Uterus (tissue), 4 donors: ENCODE results near the gene FAM3D. TPM values are rescaled to one million over a fixed set of nuclear protein-coding genes. Genes with fewer than 3 reads are reported as not detected.

ENCODE experiments used
- DNase-seq, 2 donors: peaks; one replicate each; pipeline ENCODE4 v3.0.0-alpha.2; 2019 to 2020
- H3K27ac ChIP-seq, 2 donors: fragments of 200-600 bp; sonication (generic); 1 replicate in 1 of 2; 2 replicates in 1 of 2; pipeline ENCODE4 v1.5.1; 2016 to 2018
- H3K27me3 ChIP-seq, 2 donors: fragments of 200-600 bp; sonication (generic); one replicate each; pipeline ENCODE4 v1.5.1; 2018 to 2019; ENCODE audit warnings: control low read depth in 1 of 2
- H3K36me3 ChIP-seq, 2 donors: fragments of 200-600 bp; sonication (generic); one replicate each; pipeline ENCODE4 v1.5.1; 2019; ENCODE audit warnings: control low read depth in 1 of 2
- H3K4me1 ChIP-seq, 2 donors: fragments of 200-600 bp; sonication (generic); one replicate each; pipeline ENCODE4 v1.5.1; 2018 to 2019; ENCODE audit warnings: control low read depth in 1 of 2
- H3K4me3 ChIP-seq, 2 donors: fragments of 200-600 bp; sonication (generic); 1 replicate in 1 of 2; 2 replicates in 1 of 2; pipeline ENCODE4 v1.5.1; 2018 to 2019; ENCODE audit warnings: mild to moderate bottlenecking in 1 of 2
- H3K9me3 ChIP-seq, 2 donors: fragments of 200-600 bp; sonication (generic); one replicate each; pipeline ENCODE4 v1.5.1; 2019; ENCODE audit warnings: control low read depth in 1 of 2
- CTCF ChIP-seq, 4 experiments: fragments of 200-600 bp in 2 of 4; fragments of 450-650 bp in 2 of 4; sonication (generic) in 2 of 4; IDR thresholded peaks; one replicate each; pipeline ENCODE4 v1.5.1; 2016 to 2019; ENCODE audit warnings: antibody characterized with exemption in 4 of 4, mild to moderate bottlenecking in 2 of 4, moderate library complexity in 1 of 4
- POLR2A ChIP-seq, 2 donors: fragments of 450-650 bp; IDR thresholded peaks; one replicate each; pipeline ENCODE4 v1.6.1; 2016; ENCODE audit warnings: antibody characterized with exemption in 2 of 2, mild to moderate bottlenecking in 1 of 2, moderate library complexity in 1 of 2
- intact Hi-C: fragments of 100-400 bp; cut with DNase I; formaldehyde crosslinking; loops from one replicate; pipeline ENCODE4 v1.15.1; 2023; ENCODE audit warnings: low total_unique reads
- total RNA-seq, 4 donors: library from RNA; depleted of rRNA in 3 of 4; stranded (reverse); fragments of >200 nt in 3 of 4; gene quantifications; one replicate each; pipeline versions ENCODE4 v1.1.0 to v1.2.4, GENCODE V29; 2014 to 2023
- donor health status: DM: yes; HTN: yes; CAD: no.

FAM3D gene
- total RNA-seq, 4 donors from 2014 or later, result 0.83 TPM; not detected in 3

GRCh38 chr3:58661836-58662420 is 4.6 kb downstream of the FAM3D start:
- DNase-seq, result no peak
- H3K36me3 ChIP-seq, result no peaks in the 10 kb centered on the region
- no peaks in the 10 kb centered on the region for H3K27me3 ChIP-seq
- no peak for TF ChIP-seq CTCF (IDR thresholded peaks at IDR 0.05)
- no peak for TF ChIP-seq POLR2A (IDR thresholded peaks at IDR 0.05)
- no peaks in the 10 kb centered on the region for H3K9me3 ChIP-seq
- no peak overlapping the region for H3K27ac ChIP-seq
- intact Hi-C loops, result no loop called here
- no peak overlapping the region for H3K4me3 ChIP-seq
- H3K4me1 ChIP-seq, result no peaks in the 10 kb centered on the region

DNA sequence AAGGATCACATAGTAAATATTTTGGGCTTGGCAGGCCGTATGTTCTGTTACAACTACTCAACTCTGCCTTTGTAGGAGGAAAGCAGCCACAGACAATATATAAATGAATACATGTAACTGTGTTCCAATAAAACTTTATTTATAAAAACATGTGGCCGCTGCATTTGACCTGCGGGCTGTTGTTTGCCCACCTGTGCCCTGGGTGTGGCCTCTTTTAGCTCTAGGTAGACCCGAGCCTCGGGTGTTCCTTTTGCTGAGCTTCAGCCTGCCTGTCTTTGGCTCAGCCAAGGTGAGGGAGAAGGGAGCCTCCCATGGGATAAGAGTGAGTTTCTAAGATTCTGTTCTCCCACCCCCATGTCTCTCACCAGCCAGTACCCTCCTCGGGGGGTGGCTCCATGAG is 5.6 kb downstream of the FAM3D start:
- H3K27ac ChIP-seq, result no peak overlapping the region
- DNase-seq, result no peak
- H3K27me3 ChIP-seq, result no peaks in the 10 kb centered on the region
- H3K4me1 ChIP-seq, result no peaks in the 10 kb centered on the region
- TF ChIP-seq POLR2A (IDR thresholded peaks at IDR 0.05), result no peak
- TF ChIP-seq CTCF (IDR thresholded peaks at IDR 0.05), result no peak
- H3K4me3 ChIP-seq, result no peak overlapping the region
- H3K36me3 ChIP-seq, result no peaks in the 10 kb centered on the region
- no peaks in the 10 kb centered on the region for H3K9me3 ChIP-seq
- intact Hi-C loops, result no loop called here

GRCh38 chr3:58659051-58659675 is 7.4 kb downstream of the FAM3D start:
- TF ChIP-seq CTCF (IDR thresholded peaks at IDR 0.05), result no peak
- no peak for TF ChIP-seq POLR2A (IDR thresholded peaks at IDR 0.05)
- no peaks in the 10 kb centered on the region for H3K9me3 ChIP-seq
- no peak overlapping the region for H3K27ac ChIP-seq
- no peak overlapping the region for H3K4me3 ChIP-seq
- intact Hi-C loops, result no loop called here
- H3K27me3 ChIP-seq, result no peaks in the 10 kb centered on the region
- H3K4me1 ChIP-seq, result no peaks in the 10 kb centered on the region
- DNase-seq, result no peak
- H3K36me3 ChIP-seq, result no peaks in the 10 kb centered on the region

DNA sequence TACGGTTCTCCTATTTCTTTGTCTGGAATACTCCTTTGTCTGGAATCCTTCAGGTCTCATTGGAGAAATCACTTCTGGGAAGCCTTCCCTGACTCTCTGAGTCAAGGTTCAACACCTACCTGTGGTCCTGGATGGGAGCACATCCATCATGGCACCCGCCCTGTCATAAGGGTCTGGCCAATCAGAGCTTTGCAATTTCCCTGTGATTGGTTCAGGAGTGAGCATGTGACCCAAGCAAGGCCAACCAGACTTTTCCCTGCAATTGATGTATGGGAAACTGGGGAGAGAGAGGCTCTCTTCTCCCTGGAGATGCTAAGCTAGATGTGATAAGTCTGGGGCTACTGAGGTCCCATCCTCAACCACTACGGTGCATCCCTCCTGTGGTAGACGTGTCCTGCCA is 8.1 kb downstream of the FAM3D start:
- H3K27me3 ChIP-seq, result no peaks in the 10 kb centered on the region
- DNase-seq, result no peak
- H3K27ac ChIP-seq, result no peak overlapping the region
- TF ChIP-seq POLR2A (IDR thresholded peaks at IDR 0.05), result no peak
- H3K9me3 ChIP-seq, result no peaks in the 10 kb centered on the region
- H3K4me1 ChIP-seq, result no peaks in the 10 kb centered on the region
- no peak overlapping the region for H3K4me3 ChIP-seq
- no peaks in the 10 kb centered on the region for H3K36me3 ChIP-seq
- intact Hi-C loops, result no loop called here

- H3K27ac ChIP-seq, result no peak overlapping the region
- H3K9me3 ChIP-seq, result no peaks in the 10 kb centered on the region
- H3K36me3 ChIP-seq, result no peaks in the 10 kb centered on the region
- H3K4me1 ChIP-seq, result no peaks in the 10 kb centered on the region
- intact Hi-C loops, result no loop called here
- TF ChIP-seq POLR2A (IDR thresholded peaks at IDR 0.05) (no peak), CTCF (IDR thresholded peaks at IDR 0.05) (no peak)
- no peak overlapping the region for H3K4me3 ChIP-seq
- H3K27me3 ChIP-seq, result no peaks in the 10 kb centered on the region
- DNase-seq, result no peak
Measured at GRCh38 chr3:58657571-58658141, 8.9 kb downstream of the FAM3D start.
